ENCODE data around the gene PROC. TPM values are rescaled to one million over a fixed set of nuclear protein-coding genes. Genes with fewer than 3 reads are reported as not detected.

The PROC gene
- total and polyA plus RNA-seq, 2 of the 4 experiments (the other 2 are of a cell fraction), result 0.07 TPM; not detected in 1

DNA sequence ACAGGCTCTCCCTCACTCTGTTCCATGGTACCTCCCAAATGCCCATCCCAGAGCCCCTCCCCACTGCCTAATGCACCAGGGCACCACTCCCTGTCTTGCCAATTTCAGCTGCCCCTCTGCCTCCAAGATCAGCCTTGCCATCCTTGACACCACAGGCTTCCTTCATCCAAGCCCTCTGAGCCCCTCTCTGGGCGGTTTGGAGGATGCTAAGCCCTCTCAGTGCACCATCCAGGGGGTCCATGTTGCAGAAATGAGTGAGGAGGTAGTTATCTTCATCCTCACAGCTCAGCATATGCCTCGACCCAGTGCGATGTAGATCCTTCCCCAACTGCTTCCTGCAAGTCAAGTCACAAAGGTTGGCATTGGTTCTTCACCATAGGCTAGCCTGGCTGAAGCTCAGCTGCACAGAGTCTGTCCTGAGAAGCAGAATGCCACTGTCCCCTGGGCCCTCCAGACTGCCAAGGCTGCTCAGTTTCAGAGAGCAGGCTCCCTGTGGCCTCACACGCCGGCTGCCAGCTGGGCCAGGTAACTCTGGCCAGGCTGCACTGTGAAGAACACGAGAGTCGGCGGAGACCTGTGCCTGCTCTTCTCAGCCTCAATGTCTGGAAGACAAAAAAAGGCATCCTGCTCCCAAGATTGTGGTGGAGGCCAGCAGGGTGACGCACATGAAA, 20.5 kb upstream of the PROC start:
- Histone ChIP-seq H4K5ac (ENCODE audit: low read depth, low read length) (no peak overlapping the region), H2BK5ac (ENCODE audit: low read depth, low read length, poor library complexity, severe bottlenecking) (peak overlapping the region; percentile 46), H3K27me3 (ENCODE audit: control insufficient read depth, insufficient read depth, low read length) (no peaks in the 10 kb centered on the region), H3K23ac (ENCODE audit: low read depth, low read length) (no peak overlapping the region), H2AK5ac (ENCODE audit: low read depth, low read length) (peak overlapping the region; percentile 92), H3K56ac (ENCODE audit: extremely low read depth, insufficient read depth, low read length) (no peak overlapping the region), H2BK20ac (ENCODE audit: low read depth, low read length) (peak overlapping the region; percentile 79), H3K4me2 (ENCODE audit: low read depth, low read length) (no peak overlapping the region), H2BK120ac (ENCODE audit: low read depth, low read length) (peak overlapping the region; percentile 77), H3K4ac (ENCODE audit: low read depth, low read length) (peak overlapping the region; percentile 85), H3K27ac (ENCODE audit: insufficient read depth, low read length) (peak overlapping the region; percentile 2; the same call in 1 of the 2 replicates), H3K14ac (replicated peaks; ENCODE audit: low read depth, low read length) (no peak overlapping the region), H4K8ac (ENCODE audit: low read depth in 2 of 2, low read length in 2 of 2) (peak overlapping the region; percentile 10 to 70; a peak in 2 of 4 replicates), H3K18ac (ENCODE audit: low read depth, low read length) (no peak overlapping the region), H3K9me1 (ENCODE audit: insufficient read depth, low read length) (peaks cover 26% of the 10 kb centered on the region), H3K4me3 (ENCODE audit: insufficient read depth, low read depth, low read length) (no peak overlapping the region), H3K4me1 (ENCODE audit: control insufficient read depth, insufficient read depth, low read length) (peaks cover 17% of the 10 kb centered on the region), H4K20me1 (ENCODE audit: insufficient read depth, low read length) (no peaks in the 10 kb centered on the region), H2BK15ac (ENCODE audit: low read depth, low read length) (peak overlapping the region; percentile 73; the same call in 1 of the 3 replicates), H3K9me3 (ENCODE audit: control insufficient read depth, insufficient read depth, low read length) (no peaks in the 10 kb centered on the region), H3K9ac (ENCODE audit: low read depth, low read length) (no peak overlapping the region), H3K79me1 (ENCODE audit: low read depth in 1 of 2, low read length in 2 of 2) (no peaks in the 10 kb centered on the region), H3K36me3 (ENCODE audit: control insufficient read depth, insufficient read depth, low read length) (no peaks in the 10 kb centered on the region), H4K91ac (ENCODE audit: insufficient read depth, low read depth, low read length) (peak overlapping the region; percentile 86), H2AK9ac (replicated peaks; ENCODE audit: low read depth, low read length, poor library complexity) (peak overlapping the region; percentile 62), H2AFZ (replicated peaks; ENCODE audit: low read length, poor library complexity) (peak overlapping the region; percentile 87)
- intact Hi-C loops (cut with micrococcal nuclease), result no loop called here
- DNase-seq (no peak), ATAC-seq (ENCODE audit: low read depth) (no peak)
- dilution Hi-C loops (cut with HindIII; ENCODE audit: low sequenced_read_pairs, unreplicated experiment), result no loop called here
- POLR2A ChIA-PET (ENCODE audit: unreplicated experiment), result interaction anchor here (0.6 kb wide), 1 partner anchor 10 kb away, joined by 4 read pairs; no protein-coding TSS in a partner anchor
- TF ChIP-seq MXI1 (IDR thresholded peaks at IDR 0.05; ENCODE audit: borderline replicate concordance, low read depth, low read length), result no peak
- TF ChIP-seq POLR2A (IDR thresholded peaks at IDR 0.05; ENCODE audit: low read depth, low read length), result no peak
- TF ChIP-seq, protein P1, sequence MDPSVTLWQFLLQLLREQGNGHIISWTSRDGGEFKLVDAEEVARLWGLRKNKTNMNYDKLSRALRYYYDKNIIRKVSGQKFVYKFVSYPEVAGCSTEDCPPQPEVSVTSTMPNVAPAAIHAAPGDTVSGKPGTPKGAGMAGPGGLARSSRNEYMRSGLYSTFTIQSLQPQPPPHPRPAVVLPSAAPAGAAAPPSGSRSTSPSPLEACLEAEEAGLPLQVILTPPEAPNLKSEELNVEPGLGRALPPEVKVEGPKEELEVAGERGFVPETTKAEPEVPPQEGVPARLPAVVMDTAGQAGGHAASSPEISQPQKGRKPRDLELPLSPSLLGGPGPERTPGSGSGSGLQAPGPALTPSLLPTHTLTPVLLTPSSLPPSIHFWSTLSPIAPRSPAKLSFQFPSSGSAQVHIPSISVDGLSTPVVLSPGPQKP (IDR thresholded peaks at IDR 0.05; ENCODE audit: borderline replicate concordance, low read depth, low read length), result no peak
- TF ChIP-seq, protein P2, sequence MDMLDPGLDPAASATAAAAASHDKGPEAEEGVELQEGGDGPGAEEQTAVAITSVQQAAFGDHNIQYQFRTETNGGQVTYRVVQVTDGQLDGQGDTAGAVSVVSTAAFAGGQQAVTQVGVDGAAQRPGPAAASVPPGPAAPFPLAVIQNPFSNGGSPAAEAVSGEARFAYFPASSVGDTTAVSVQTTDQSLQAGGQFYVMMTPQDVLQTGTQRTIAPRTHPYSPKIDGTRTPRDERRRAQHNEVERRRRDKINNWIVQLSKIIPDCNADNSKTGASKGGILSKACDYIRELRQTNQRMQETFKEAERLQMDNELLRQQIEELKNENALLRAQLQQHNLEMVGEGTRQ (IDR thresholded peaks at IDR 0.05; ENCODE audit: low read depth, low read length), result no peak
- TF ChIP-seq SMC3 (IDR thresholded peaks at IDR 0.05; ENCODE audit: low read depth, low read length), result no peak
- no peak for TF ChIP-seq NFE2L2 (IDR thresholded peaks at IDR 0.05; ENCODE audit: low read depth, low read length)
- TF ChIP-seq CTCF (conservative IDR thresholded peaks at IDR 0.05; ENCODE audit: low read depth, low read length), result no peak
- no peak for TF ChIP-seq MAFK (IDR thresholded peaks at IDR 0.05; ENCODE audit: low read depth, low read length)
- no peak for TF ChIP-seq RCOR1 (IDR thresholded peaks at IDR 0.05; ENCODE audit: insufficient replicate concordance, low read length)
- no peak for TF ChIP-seq FOS (IDR thresholded peaks at IDR 0.05; ENCODE audit: low read depth, low read length)
- TF ChIP-seq BHLHE40 (IDR thresholded peaks at IDR 0.05; ENCODE audit: low read depth, low read length), result no peak
- no peak for TF ChIP-seq CEBPB (IDR thresholded peaks at IDR 0.05; ENCODE audit: low read depth, low read length)
- TF ChIP-seq MAZ (IDR thresholded peaks at IDR 0.05; ENCODE audit: borderline replicate concordance, low read depth, low read length), result no peak
- no peak for TF ChIP-seq RFX5 (IDR thresholded peaks at IDR 0.05; ENCODE audit: low read depth, low read length)
- in situ Hi-C loops (cut with MboI; ENCODE audit: low sequenced_read_pairs), result no loop called here
- CTCF ChIA-PET, result interaction anchor here (1.0 kb wide), 1 partner anchor 9 kb away, joined by 4 read pairs; no protein-coding TSS in a partner anchor
- WGBS, 2 experiments (ENCODE audit: extremely low coverage in 2 of 2, insufficient read length in 1 of 2), result no CpG with 5 or more reads among the region's 9 CpGs
- no TSS peak for BruUV-seq (replicated peaks)

All from IMR-90 (cell line).